HEK293T (cell line): ENCODE data around the gene NPC1.

Experiments
- CTCF ChIA-PET: fragments of 350-600 bp; formaldehyde crosslinking; extraction: SDS; loops from one replicate; lab custom pipeline; 2021; ENCODE audit warnings: antibody characterized with exemption, inconsistent platforms; lab: Yijun Ruan, JAX
- POLR2A ChIA-PET: fragments of 350-600 bp; formaldehyde crosslinking; extraction: SDS; loops from one replicate; lab custom pipeline; 2020; ENCODE audit warnings: antibody characterized with exemption, inconsistent platforms; lab: Yijun Ruan, JAX
- DNase-seq: peaks from one replicate; pipeline ENCODE4 v3.0.0; 2012; ENCODE audit warnings: mixed read lengths; ENCODE audit errors: extremely low spot score
- ARNT ChIP-seq: fragments of 450-650 bp; IDR thresholded peaks from 2 replicates; pipeline ENCODE4 v1.6.1; 2017; ENCODE audit warnings: mild to moderate bottlenecking
- BHLHE40 ChIP-seq: fragments of 450-650 bp; IDR thresholded peaks from 2 replicates; pipeline ENCODE4 v1.6.1; 2016; ENCODE audit warnings: mild to moderate bottlenecking, moderate library complexity, borderline replicate concordance
- CTBP1 ChIP-seq: fragments of 450-650 bp; IDR thresholded peaks from 2 replicates; pipeline ENCODE4 v1.6.1; 2016; ENCODE audit warnings: borderline replicate concordance
- ELF4 ChIP-seq: fragments of 450-650 bp; IDR thresholded peaks from 2 replicates; pipeline ENCODE4 v1.6.1; 2017; ENCODE audit warnings: antibody characterized with exemption
- FOXA1 ChIP-seq: fragments of 450-650 bp; IDR thresholded peaks from 2 replicates; pipeline ENCODE4 v1.6.1; 2016; ENCODE audit warnings: mild to moderate bottlenecking
- FOXK2 ChIP-seq: fragments of 450-650 bp; IDR thresholded peaks from 2 replicates; pipeline ENCODE4 v1.6.1; 2016; ENCODE audit warnings: mild to moderate bottlenecking
- FOXM1 ChIP-seq: fragments of 450-650 bp; IDR thresholded peaks from 2 replicates; pipeline ENCODE4 v1.6.1; 2017; ENCODE audit warnings: mild to moderate bottlenecking, borderline replicate concordance
- HDGF ChIP-seq: fragments of 450-650 bp; IDR thresholded peaks from 2 replicates; pipeline ENCODE4 v1.6.1; 2017; ENCODE audit warnings: antibody characterized with exemption, borderline replicate concordance
- L3MBTL2 ChIP-seq: fragments of 450-650 bp; conservative IDR thresholded peaks from 2 replicates; pipeline ENCODE4 v1.6.1; 2016; ENCODE audit warnings: mild to moderate bottlenecking
- LEF1 ChIP-seq: fragments of 450-650 bp; IDR thresholded peaks from 2 replicates; pipeline ENCODE4 v1.6.1; 2017; ENCODE audit warnings: mild to moderate bottlenecking, borderline replicate concordance
- NFRKB ChIP-seq: fragments of 450-650 bp; IDR thresholded peaks from 2 replicates; pipeline ENCODE4 v1.6.1; 2016; ENCODE audit warnings: mild to moderate bottlenecking, moderate library complexity
- PKNOX1 ChIP-seq: fragments of 450-650 bp; IDR thresholded peaks from 2 replicates; pipeline ENCODE4 v1.6.1; 2016
- SP1 ChIP-seq: fragments of 450-650 bp; IDR thresholded peaks from 2 replicates; pipeline ENCODE4 v1.6.1; 2017
- SUZ12 ChIP-seq: fragments of 450-650 bp; IDR thresholded peaks from 2 replicates; pipeline ENCODE4 v1.6.1; 2016; ENCODE audit warnings: mild to moderate bottlenecking
- TARDBP ChIP-seq: fragments of 450-650 bp; IDR thresholded peaks from 2 replicates; pipeline ENCODE4 v1.6.1; 2016
- ZNF384 ChIP-seq: fragments of 450-650 bp; IDR thresholded peaks from 2 replicates; pipeline ENCODE4 v1.6.1; 2016

NPC1 gene

DNA sequence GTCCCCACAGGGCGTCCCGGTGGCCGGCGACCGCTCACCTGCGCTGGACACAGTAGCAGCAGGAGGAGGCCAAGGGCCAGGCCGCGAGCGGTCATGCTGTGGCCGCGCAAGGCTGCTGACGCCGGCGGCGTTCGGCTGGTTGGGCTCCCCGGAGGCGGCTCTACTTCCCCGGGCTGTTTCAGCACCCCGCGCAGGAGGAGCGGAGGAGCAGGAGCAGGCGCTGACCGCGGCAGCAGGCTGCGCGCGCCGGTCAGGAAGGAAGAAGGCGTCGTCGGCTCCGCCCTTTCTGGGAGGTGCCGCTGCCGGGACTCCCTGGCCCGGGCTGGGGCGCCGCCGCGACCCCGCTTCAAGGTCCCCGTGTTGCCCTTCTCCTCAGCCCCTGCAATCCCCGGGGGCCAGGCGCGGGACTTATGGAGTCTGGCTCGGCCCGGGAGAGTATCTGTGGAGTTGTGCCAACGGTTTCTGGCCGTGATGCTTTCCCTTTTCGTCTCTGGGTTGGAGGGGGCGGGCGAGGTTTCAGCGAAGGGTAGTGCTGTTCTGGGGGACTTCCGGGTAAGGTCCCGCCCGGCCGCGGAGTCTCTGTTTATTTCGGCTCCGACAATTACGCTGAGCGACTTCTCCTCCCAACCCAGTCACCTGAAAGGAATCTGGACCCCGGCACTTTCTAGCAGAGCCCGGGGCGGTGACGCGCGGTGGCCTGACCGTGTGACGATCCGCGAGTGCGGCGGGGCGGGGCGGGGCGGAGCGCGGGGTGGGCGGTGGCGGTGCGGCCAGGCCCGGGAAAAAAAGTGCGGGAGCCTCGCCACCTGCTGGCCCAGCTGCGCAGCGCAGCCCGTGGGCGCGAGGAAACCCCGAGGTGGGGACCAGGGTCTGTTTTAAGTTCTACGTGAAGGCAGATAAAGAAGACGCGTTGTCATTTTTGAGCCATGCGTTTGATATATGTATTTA, at the start of gene NPC1:
Gene NPC1, minus strand, starts transcription at position 258 of the 948 bp plus-strand sequence. Its CDS starts 163 bp downstream, at position 95.
- TF ChIP-seq L3MBTL2: peak; percentile 67
- TF ChIP-seq ELF4: peak; percentile 70; the same call in 1 of the 2 replicates
- TF ChIP-seq ARNT: no peak
- POLR2A ChIA-PET: interaction anchor here (0.9 to 1.2 kb wide), 3 partner anchors 45 to 98 kb away, joined by 3 read pairs; no protein-coding TSS in a partner anchor
- DNase-seq: peak; percentile 95
- CTCF ChIA-PET: interaction anchor here (0.8 to 1.8 kb wide), 6 partner anchors 10 to 107 kb away, joined by 3 to 12 read pairs (median 4); no protein-coding TSS in a partner anchor

DNA sequence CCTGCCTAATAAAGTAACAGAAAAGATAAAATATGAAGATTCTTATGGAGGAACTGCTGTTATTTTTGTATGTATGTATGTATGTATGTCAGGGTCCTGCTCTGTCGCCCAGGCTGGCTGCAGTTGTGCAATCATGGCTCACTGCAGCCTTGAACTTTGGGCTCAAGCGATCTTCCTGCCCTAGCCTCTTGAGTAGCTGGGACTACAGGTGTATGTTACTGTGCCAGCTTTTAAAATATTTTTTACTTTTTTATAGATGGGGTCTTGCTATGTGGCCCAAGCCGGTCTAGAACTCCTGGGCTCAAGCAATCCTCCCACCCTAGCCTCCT, 49.7 kb upstream of the NPC1 start:
- POLR2A ChIA-PET: no interaction called here
- CTCF ChIA-PET: interaction anchor here (0.8 to 0.9 kb wide), 2 partner anchors 15 to 67 kb away, joined by 3 read pairs; no protein-coding TSS in a partner anchor

GRCh38 chr18:23635283-23636070, 49.2 kb upstream of the NPC1 start:
- TF ChIP-seq FOXK2 (no peak), NFRKB (no peak), ZNF384 (no peak), LEF1 (no peak), ELF4 (no peak), TARDBP (no peak), SUZ12 (no peak), BHLHE40 (no peak), ARNT (no peak), SP1 (no peak), CTBP1 (no peak), FOXM1 (no peak), HDGF (no peak), L3MBTL2 (no peak), FOXA1 (no peak), PKNOX1 (no peak)
- no peak for DNase-seq
- POLR2A ChIA-PET: no interaction called here
- CTCF ChIA-PET: interaction anchor here (0.8 to 0.9 kb wide), 2 partner anchors 16 to 67 kb away, joined by 3 read pairs; no protein-coding TSS in a partner anchor

More for the DNA sequence above, 49.7 kb upstream of the NPC1 start:
- no peak for DNase-seq
- no peak for TF ChIP-seq FOXM1
- TF ChIP-seq ELF4: no peak
- no peak for TF ChIP-seq TARDBP
- TF ChIP-seq LEF1: no peak
- no peak for TF ChIP-seq NFRKB
- TF ChIP-seq CTBP1: no peak
- TF ChIP-seq HDGF: no peak

DNA sequence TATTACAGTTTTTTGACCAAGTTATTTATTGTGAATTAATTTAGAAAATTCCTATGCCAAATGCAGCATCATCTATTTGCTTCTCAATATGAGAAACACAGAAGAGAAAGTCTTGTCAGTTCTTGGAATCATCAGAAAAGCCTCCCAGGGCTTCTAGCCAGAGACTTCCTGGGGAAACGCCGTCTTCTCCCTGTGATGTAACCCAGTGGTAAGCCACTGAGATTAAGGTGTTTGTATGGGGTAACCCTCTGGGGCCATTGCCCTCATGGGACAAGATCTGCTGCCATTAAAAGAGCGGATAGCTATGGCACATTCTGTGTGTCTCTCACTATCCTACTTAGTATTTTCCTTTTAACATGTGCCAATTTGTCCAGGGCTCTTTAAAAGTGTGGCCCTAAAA, 48.4 kb upstream of the NPC1 start:
- DNase-seq: no peak
- CTCF ChIA-PET: no interaction called here
- TF ChIP-seq SP1: no peak
- no peak for TF ChIP-seq ARNT
- no peak for TF ChIP-seq LEF1
- TF ChIP-seq NFRKB: no peak
- no peak for TF ChIP-seq FOXM1
- TF ChIP-seq SUZ12: no peak
- no peak for TF ChIP-seq TARDBP
- TF ChIP-seq L3MBTL2: no peak
- no peak for TF ChIP-seq PKNOX1
- TF ChIP-seq FOXA1: no peak
- no peak for TF ChIP-seq FOXK2
- TF ChIP-seq ZNF384: no peak
- no peak for TF ChIP-seq HDGF
- TF ChIP-seq CTBP1: no peak
- TF ChIP-seq BHLHE40: no peak
- no peak for TF ChIP-seq ELF4
- POLR2A ChIA-PET: no interaction called here

DNA sequence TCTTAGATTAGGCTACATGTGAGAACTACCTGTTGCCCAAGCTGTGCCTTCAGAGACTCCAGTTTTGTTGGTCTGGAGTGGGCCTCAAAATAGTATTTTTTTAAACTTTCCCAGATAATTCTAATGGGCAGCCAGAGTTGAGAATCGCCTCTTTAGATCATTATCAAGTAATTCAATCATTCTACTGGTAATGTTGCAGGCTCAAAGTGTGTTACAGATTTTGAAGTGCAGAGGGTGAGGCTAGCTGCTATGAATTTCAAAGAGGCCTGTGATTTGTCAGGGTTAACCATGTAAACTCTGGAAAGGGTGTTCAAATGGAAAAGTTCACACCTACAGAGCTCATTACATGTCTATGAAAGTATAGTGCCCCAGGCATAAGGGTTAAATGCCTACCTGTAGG, 46.3 kb upstream of the NPC1 start:
- ChIA-PET CTCF (interaction anchor here (2.0 kb wide), 1 partner anchor 10 kb away, joined by 5 read pairs; no protein-coding TSS in a partner anchor), POLR2A (no interaction called here)
- no peak for TF ChIP-seq SP1

GRCh38 chr18:23631746-23632145, 45.4 kb upstream of the NPC1 start:
- DNase-seq: no peak
- TF ChIP-seq SP1 (no peak), PKNOX1 (no peak), L3MBTL2 (no peak; the same call in 1 of the 2 replicates), CTBP1 (no peak), FOXK2 (no peak), ELF4 (no peak), TARDBP (no peak), FOXA1 (no peak), SUZ12 (no peak), BHLHE40 (no peak), HDGF (no peak), FOXM1 (no peak), ZNF384 (no peak), LEF1 (no peak), NFRKB (no peak)
- CTCF ChIA-PET: interaction anchor here (0.9 to 2.0 kb wide), 2 partner anchors 9 to 72 kb away, joined by 3 to 5 read pairs; no protein-coding TSS in a partner anchor
- POLR2A ChIA-PET: interaction anchor here (0.6 to 1.3 kb wide), 2 partner anchors 10 to 177 kb away, joined by 3 to 4 read pairs; no protein-coding TSS in a partner anchor

More for the DNA sequence above, 46.3 kb upstream of the NPC1 start:
- DNase-seq: no peak
